DMS53 (cell line): Measurements from ENCODE around the gene WLS.

Source experiments
- DNase-seq: peaks from one replicate; lab custom pipeline; 2025; lab: John Stamatoyannopoulos, UW

Gene WLS

GRCh38 chr1:68085752-68086151 lies 146.6 kb downstream of the WLS start:
- no peak for DNase-seq

GRCh38 chr1:68083686-68084085 lies 148.6 kb downstream of the WLS start:
- DNase-seq, result no peak

- no peak for DNase-seq
Measured at GRCh38 chr1:68081775-68082283, 150.5 kb downstream of the WLS start.

- no peak for DNase-seq
Measured at GRCh38 chr1:68078647-68079046, 153.7 kb downstream of the WLS start.
